NCI-H526 treated with DMSO at 0.1 percent for 48 hours (cell line): ENCODE results near the gene C16orf86.
"Not testable (repeated sequence)": the region's sequence is repeated elsewhere in the genome, so short reads cannot be mapped to it uniquely, and the experiment has no call there.

Source experiments
- DNase-seq: peaks from one replicate; lab custom pipeline; 2025; lab: John Stamatoyannopoulos, UW

C16orf86 gene

DNA sequence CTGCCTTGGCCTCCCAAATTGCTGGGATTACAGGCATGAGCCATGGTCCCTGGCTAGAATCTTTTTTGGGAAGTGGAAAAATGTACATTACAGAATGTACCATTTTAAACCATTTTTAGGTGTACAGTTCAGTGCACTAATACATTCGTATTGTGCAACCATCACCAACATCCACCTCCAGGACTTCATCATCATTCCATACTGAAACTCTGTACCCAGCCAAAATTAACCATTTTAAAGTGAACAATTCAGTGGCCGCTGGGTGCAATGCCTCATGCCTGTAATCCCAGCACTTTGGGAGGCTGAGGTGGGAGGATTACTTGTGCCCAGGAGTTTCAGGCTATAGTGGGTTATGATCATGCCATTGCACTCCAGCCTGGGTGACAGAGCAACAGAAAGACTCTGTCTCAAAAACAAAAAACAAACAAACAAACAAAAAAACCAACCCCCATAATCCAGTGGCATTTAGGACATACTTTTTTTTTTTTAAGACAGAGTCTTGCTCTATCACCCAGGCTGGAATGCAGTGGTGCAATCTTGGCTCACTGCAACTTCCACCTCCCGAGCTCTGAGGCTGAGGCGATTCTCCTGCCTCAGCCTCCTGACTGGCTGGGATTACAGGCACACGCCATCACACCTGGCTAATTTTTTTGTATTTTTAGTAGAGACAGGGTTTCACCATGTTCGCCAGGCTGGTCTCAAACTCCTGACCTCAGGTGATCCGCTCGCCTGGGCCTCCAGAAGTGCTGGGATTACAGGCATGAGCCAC is 27.1 kb downstream of the C16orf86 start:
- not testable (repeated sequence) for DNase-seq

DNA sequence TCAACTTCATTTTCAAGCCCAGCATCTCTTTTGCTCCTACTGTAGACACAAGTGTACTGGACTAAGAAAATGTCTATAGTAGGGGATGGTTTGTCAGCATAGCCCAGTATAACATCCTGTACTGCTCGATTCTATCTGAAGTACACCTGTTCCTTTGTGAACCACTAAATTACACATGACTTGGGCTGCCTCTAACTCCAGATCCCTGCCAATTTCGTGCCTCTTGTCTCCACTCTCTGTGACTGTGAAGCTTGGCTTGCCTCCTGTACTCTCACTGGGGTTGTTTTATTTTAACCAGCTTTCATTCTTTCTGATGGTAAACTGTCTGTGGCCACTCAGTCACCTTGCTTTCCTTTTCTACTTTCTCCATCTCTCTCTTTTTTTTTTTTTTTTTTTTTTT is 28.0 kb downstream of the C16orf86 start:
- DNase-seq = no peak

DNA sequence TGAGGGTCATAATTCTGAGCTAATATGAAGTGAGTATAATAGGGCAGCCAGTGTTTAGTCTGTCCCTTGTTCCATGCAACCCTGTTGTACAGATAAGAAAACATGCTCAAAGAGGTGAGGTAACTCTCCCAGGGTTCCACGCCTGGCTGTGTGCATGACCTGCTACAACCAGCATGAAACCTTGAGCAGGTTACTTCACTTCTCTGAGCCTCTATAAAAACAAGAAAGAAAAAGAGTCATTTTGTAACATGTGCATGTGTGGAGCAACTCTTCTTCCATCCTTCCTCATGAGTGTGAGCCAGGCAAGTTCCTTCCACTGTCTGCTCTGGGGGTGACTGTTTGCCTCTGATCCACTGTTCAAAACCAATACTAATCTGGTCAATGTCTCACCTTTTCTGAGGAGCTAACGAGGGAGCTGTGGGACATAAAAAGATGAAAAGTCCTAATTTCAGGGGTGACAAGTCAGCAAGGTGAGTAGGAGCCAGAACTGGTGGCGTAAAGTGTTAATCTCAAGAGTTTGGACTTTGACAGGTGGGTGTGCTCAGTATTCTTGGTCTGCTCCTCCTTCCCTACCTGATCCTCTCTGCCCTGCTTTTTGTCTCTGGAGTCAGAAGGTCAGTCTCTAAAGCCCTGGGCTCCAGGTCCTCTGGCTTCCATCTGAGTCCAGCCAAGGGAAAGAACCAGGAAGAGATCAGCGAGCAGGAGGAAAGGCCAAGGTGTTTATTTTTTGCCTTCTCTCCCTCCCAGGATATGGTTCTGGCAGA is 31.0 kb downstream of the C16orf86 start:
- no peak for DNase-seq

DNA sequence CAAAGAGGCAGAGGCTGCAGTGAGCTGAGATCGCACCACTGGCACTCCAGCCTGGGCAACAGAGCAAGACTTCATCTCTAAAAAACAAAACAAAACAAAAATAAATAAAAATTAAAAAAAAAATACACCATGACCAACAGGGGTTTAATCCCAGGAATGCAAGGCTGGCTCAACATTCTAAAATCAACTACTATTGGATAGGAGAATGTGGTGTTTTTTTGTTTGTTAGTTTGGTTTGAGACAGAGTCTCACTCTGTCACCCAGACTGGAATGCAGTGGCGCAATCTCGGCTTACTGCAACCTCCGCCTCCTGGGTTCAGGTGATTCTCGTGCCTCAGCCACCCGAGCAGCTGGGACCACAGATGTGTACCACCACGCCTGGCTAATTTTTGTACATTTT is 32.7 kb downstream of the C16orf86 start:
- DNase-seq = no peak

DNA sequence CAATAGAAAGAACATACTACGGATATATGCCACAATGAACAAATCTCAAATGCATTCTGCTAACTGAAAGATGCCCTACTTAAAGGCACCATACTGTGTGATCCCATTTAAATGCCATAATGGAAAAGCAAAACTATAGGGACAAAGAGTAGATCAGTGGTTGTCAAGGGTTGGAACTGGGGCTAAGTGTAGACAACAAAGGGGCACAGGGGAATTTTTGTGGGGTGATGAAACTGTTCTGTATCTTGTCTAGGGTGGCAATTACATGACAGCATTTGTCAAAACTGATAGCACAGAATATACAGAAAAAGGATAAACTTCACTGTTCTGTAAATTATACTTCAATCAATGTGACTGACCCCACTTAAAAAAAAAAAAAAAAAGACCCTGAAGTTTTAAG is 34.8 kb downstream of the C16orf86 start:
- no peak for DNase-seq

DNA sequence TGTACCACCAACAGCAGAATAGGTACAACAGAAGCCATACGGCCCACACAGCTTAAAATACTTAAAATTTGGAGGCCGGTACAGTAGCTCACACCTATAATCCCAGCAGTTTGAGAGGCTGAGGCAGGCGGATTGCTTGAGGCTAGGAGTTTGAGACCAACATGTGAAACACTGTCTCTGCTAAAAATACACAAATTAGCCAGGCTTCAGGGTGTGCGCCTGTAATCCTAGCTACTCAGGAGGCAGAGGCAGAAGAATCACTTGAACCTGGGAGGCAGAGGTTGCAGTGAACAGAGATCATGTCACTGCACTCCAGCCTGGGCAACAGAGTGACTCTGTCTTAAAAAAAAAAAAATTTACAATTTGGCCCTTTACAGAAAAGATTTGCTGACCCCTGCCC is 35.5 kb downstream of the C16orf86 start:
- no peak for DNase-seq

DNA sequence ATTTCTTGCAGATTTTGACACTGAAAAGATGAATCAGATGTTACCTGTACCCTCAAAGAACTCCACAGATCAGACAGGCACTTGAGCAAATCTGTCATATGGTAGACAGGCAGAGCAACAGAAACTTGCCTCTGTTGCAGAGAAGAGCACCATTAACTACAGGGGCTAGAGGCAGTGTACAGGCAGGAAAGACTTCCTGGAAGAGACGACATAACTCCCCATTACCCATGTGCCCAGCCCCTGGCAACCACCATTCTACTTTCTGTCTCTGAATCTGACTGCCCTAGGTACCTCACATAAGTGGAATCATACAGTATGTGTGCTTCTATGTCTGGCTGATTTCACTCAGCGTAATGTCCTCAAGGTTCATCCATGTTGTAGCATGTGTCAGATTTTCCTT is 37.0 kb downstream of the C16orf86 start:
- DNase-seq = no peak

DNA sequence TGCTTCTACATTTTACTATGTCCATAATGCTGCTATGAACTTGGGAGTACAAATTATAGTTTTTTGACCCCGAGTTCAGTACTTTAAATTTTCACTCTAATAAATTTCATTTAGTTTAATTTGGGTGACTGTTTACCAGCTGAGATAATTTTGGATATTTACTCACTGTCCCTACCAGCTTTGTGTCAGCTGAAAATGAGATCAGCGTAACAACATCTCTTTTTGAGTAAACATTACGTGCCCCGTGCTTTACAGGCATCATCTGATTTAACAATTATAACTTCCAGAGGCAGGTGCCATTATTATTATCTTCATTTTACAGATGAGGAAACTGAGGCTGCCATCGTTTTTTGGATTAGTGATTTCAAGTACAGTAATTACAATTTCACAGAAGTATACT is 37.5 kb downstream of the C16orf86 start:
- no peak for DNase-seq

DNA sequence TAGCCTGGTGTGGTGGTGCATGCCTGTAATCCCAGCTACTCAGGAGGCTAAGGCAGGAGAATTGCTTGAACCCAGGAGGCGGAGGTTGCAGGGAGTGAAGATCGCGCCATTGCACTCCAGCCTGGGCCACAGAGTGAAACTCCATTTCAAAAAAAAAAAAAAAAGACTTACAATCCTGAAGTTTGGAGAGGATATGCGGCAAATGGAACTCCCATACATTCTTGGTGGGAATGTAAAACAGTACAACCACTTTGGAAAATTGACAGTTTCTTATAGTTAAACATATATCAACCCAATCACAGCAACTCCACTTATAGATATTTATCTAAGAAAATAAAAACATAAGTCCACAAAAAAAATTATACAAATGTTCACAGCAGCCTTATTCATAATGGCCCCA is 40.6 kb downstream of the C16orf86 start:
- no peak for DNase-seq

DNA sequence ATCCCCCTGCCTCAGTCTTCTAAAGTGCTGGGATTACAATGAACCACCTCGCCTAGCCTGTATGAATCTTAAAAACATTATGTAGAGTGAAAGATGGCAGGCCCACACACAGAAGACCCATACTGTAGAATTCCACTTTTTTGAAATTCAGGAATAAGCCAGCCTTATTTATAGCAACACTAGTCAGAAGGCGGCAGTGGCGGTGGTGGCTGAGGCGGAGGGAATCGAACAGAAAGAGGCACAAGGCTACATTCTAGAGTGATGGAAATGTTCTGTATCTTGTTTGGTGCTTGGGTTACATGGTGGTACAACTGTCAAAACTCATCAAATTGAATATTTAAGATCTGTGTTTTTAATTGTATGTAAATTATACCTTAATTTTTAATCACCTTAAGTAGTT is 41.2 kb downstream of the C16orf86 start:
- no peak for DNase-seq

DNA sequence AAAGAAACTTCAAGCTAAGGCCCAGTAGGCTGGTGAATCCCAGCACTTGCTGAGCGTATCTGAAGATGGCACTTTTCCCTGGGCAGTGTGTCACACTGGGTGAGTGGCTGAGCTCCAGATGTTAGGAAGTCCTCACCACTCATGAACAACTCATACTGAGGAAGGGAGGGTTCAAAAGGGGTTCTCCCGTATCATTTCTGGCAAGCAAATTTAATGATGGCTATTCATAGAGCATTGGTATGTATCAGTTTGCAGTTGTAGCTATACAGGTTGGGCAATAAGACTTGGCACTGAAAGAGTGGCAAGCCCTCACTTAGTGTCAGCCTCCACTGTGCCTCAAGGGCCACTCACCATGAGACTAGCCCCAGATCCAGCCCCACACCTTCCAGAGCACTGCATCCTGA is 41.8 kb downstream of the C16orf86 start:
- no peak for DNase-seq

DNA sequence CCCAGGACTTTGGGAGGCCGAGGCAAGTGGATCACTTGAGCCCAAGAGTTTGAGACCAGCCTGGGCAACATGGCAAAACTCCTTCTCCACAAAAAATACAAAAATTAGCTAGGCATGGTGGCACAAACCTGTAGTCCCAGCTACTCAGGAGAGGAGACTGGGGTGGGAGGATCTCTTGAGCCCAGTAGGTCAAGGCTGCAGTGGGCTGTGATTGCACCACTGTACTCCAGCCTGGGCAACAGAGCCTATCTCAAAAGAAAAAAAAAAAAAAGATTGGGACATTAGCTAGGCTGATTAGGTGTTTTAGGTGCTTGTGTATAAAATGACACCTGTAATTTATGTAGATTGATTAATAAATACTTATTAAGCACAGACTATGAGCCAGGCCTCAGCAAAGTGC is 42.4 kb downstream of the C16orf86 start:
- DNase-seq = no peak

DNA sequence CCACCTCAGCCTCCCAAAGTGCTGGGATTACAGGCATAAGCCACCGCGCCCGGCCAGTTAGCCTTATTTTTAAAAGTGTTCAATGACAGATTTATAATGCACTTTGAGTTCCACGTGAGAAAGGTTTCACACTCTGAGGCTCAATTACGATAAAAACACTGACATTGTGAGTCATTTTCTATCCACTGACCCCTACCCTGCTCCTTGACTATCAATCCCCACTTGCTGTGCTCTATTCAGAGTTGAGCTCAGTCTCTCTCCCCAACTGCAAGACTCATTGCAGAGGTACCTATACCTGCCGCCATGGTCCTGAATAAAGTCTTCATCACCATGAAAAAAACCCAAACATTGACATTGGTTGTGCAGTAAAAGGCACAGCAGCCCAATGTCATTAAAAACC is 44.0 kb downstream of the C16orf86 start:
- no peak for DNase-seq

DNA sequence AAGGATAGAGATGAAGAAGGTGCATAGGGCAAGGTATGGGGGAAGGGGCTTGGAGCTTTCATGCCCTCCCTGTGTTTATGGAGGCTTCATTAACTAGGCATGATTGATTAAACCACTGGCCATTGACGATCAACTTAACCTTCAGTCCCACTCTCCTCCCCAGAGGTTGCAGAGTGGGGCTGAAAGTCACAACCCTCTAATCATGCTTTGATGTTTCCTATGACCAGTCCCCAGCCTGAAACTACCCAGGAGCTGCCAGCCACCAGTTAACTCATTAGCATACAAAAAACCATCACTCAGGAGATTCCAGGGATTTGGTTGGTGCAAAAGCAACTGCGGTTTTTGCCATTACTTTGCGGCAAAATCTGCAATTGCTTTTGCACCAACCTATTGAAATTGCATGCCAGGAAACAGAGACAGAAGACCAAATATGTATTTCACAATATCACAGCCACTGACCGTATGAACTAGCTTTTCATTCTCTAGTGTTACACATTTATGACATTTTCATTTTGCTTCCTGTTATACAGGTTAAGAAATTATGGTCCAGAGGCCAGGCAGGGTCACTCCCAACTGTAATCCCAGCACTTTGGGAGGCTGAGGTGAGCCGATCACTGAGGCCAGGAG is 47.1 kb downstream of the C16orf86 start:
- DNase-seq = no peak

DNA sequence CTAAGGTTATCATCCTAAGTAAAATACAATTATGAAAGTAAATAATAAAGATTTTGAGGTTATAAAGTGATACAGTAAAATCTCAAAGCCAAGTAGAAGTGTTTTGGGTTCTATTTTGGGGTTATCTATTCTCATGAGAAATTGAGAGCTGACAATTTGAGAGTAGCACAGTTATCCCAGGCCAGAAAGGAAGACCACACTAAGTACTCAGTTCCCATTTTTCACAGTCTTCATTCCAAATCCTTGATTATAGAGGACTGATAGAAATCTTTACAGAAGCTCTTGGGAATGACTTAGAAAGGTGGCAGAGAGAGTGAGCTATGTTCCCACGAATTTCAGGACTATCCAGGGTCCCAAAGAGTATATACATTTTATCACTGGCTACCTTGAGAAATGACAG is 47.9 kb downstream of the C16orf86 start:
- DNase-seq = no peak

DNA sequence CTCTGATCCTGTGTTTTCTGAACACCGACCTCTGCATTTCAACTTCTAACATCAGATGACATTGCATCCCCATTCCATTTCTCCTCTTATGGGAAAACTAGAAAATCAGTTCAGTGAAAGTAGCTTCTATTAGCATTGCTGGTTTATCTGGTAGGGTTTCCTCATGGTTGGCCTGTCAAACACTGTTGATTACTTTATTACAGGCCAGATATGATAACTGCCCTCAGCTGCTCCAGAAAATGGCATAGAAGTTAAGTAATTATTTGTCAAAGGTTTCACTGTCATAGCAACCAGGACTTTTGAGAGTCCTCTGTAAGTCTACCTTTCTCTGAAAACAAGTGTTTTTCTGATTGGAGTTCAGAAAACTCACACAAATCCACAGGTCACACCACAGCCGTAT is 49.5 kb downstream of the C16orf86 start:
- no peak for DNase-seq
